Tibial nerve (tissue), 3 donors: Measurements from ENCODE around the gene RAD50.

ENCODE experiments used
- CTCF ChIP-seq, 5 experiments: fragments of 200-600 bp in 3 of 5; fragments of 450-650 bp in 2 of 5; sonication (generic) in 3 of 5; IDR thresholded peaks; one replicate each; pipeline ENCODE4 v1.5.1; 2016 to 2019; ENCODE audit warnings: antibody characterized with exemption in 5 of 5, mild to moderate bottlenecking in 3 of 5, moderate library complexity in 2 of 5
- POLR2A ChIP-seq, 2 donors: fragments of 450-650 bp; IDR thresholded peaks; one replicate each; pipeline ENCODE4 v1.6.1; 2017; ENCODE audit warnings: antibody characterized with exemption in 2 of 2, mild to moderate bottlenecking in 2 of 2, moderate library complexity in 2 of 2

GRCh38 chr5:132586063-132586462, 29.3 kb downstream of the RAD50 start:
- TF ChIP-seq CTCF (IDR thresholded peaks at IDR 0.05) (no peak), POLR2A (IDR thresholded peaks at IDR 0.05) (no peak)
